Stomach (tissue), 9 donors: Measurements from ENCODE around the gene NOL12. TPM values are rescaled to one million over a fixed set of nuclear protein-coding genes. Genes with fewer than 3 reads are reported as not detected.

Source experiments
- DNase-seq, 2 donors: peaks; one replicate each; pipeline versions ENCODE4 v3.0.0 to v3.0.0-alpha.2; 2013 to 2019
- H3K27ac ChIP-seq, 5 donors: fragments of 200-600 bp in 4 of 5; sonication (generic) in 4 of 5; one replicate each; pipeline ENCODE4 v1.5.1; 2013 to 2019; ENCODE audit warnings: mild to moderate bottlenecking in 1 of 5, moderate library complexity in 1 of 5
- H3K27me3 ChIP-seq, 3 donors: fragments of 200-600 bp; sonication (generic); one replicate each; pipeline ENCODE4 v1.5.1; 2017 to 2019; ENCODE audit warnings: mixed run types in 1 of 3
- H3K36me3 ChIP-seq, 4 donors: fragments of 200-600 bp; sonication (generic); 1 replicate in 3 of 4; 2 replicates in 1 of 4; pipeline ENCODE4 v1.5.1; 2016 to 2019
- H3K4me1 ChIP-seq, 4 donors: fragments of 200-600 bp; sonication (generic); one replicate each; pipeline ENCODE4 v1.5.1; 2016 to 2019
- H3K4me3 ChIP-seq, 4 donors: fragments of 200-600 bp; sonication (generic) in 3 of 4; one replicate each; pipeline ENCODE4 v1.5.1; 2016 to 2019; ENCODE audit warnings: mild to moderate bottlenecking in 1 of 4
- H3K9me3 ChIP-seq, 4 donors: fragments of 200-600 bp; sonication (generic); one replicate each; pipeline ENCODE4 v1.5.1; 2016 to 2019
- CTCF ChIP-seq, 7 experiments: fragments of 450-650 bp in 4 of 7; fragments of 200-600 bp in 3 of 7; sonication (generic) in 3 of 7; IDR thresholded peaks; one replicate each; pipeline ENCODE4 v1.5.1; 2016 to 2019; ENCODE audit warnings: antibody characterized with exemption in 7 of 7, control low read depth in 2 of 7, mild to moderate bottlenecking in 1 of 7
- EP300 ChIP-seq: sonication (generic); formaldehyde crosslinking; IDR thresholded peaks from one replicate; pipeline ENCODE4 v1.6.1; 2017; ENCODE audit warnings: antibody characterized with exemption
- POLR2A ChIP-seq, 4 donors: fragments of 450-650 bp; IDR thresholded peaks; one replicate each; pipeline ENCODE4 v1.6.1; 2016; ENCODE audit warnings: antibody characterized with exemption in 4 of 4, control low read depth in 2 of 4, mild to moderate bottlenecking in 1 of 4, moderate library complexity in 1 of 4
- POLR2AphosphoS5 ChIP-seq, 3 donors: sonication (generic); formaldehyde crosslinking; IDR thresholded peaks; one replicate each; pipeline ENCODE4 v1.6.1; 2016; ENCODE audit warnings: antibody characterized with exemption in 3 of 3
- WGBS, 5 donors: extraction: QIAGEN DNeasy Blood & Tissue Kit in 3 of 5; methylation state at CpG; one replicate each; pipeline versions ENCODE4 v1.1.5 to v1.1.7; 2013 to 2018; 5-methylcytosine and 5-hydroxymethylcytosine counted together
- intact Hi-C: fragments of 100-400 bp; cut with DNase I; formaldehyde crosslinking; loops from one replicate; pipeline ENCODE4 v1.15.1; 2023; ENCODE audit warnings: low total_unique reads
- polyA plus RNA-seq, 3 donors: library from polyadenylated mRNA; stranded (reverse); fragments of 200-250 nt; gene quantifications; one replicate each; pipeline ENCODE4 v1.2.3, GENCODE V29; 2013
- total RNA-seq, 5 donors: library from RNA; depleted of rRNA; stranded (reverse); fragments of >200 nt; gene quantifications; one replicate each; pipeline versions ENCODE4 v1.1.0 to v1.2.3, GENCODE V29; 2014 to 2016
- donor health status: healthy with polysubstance abuse.
- donor health status: Bipolar disorder and iron deficiency.
- donor health status: healthy.

The NOL12 gene
- total and polyA plus RNA-seq, 8 donors: 9.3 to 64.6 (median 35.3) TPM

- no peak for TF ChIP-seq CTCF (IDR thresholded peaks at IDR 0.05)
- no peak for TF ChIP-seq EP300
- no peak for TF ChIP-seq POLR2AphosphoS5 (IDR thresholded peaks at IDR 0.05)
- no peak for TF ChIP-seq POLR2A (IDR thresholded peaks at IDR 0.05)
- peaks cover 32 to 63% (median 40%) of the 10 kb centered on the region in 4 donors for H3K4me1 ChIP-seq
- peak overlapping the region in 4 of 5 donors; percentile 59 to 88 (median 82) for H3K27ac ChIP-seq
- H3K4me3 ChIP-seq: peak overlapping the region; percentile 65 to 94 (median 69)
- H3K36me3 ChIP-seq: peaks cover 0 to 1% (median 0%) of the 10 kb centered on the region in 4 donors
- no peaks in the 10 kb centered on the region for H3K27me3 ChIP-seq
- H3K9me3 ChIP-seq: no peaks in the 10 kb centered on the region
- WGBS, 5 donors: 54 to 70% (median 60%) methylated on average over 11 to 14 of the region's 14 CpGs
- peak in 1 of 2 donors; percentile 3 for DNase-seq
- intact Hi-C loops: no loop called here
Measured at GRCh38 chr22:37659897-37660708, 26.0 kb upstream of the NOL12 start.

GRCh38 chr22:37660709-37661045 is 25.5 kb upstream of the NOL12 start:
- TF ChIP-seq POLR2A (IDR thresholded peaks at IDR 0.05) (no peak), CTCF (IDR thresholded peaks at IDR 0.05) (no peak), EP300 (no peak), POLR2AphosphoS5 (IDR thresholded peaks at IDR 0.05) (no peak)
- Histone ChIP-seq H3K36me3 (peaks cover 3 to 7% (median 5%) of the 10 kb centered on the region in 4 donors), H3K4me3 (peak overlapping the region in 1 of 4 donors; percentile 13), H3K27ac (peak overlapping the region; percentile 53 to 88 (median 76)), H3K27me3 (no peaks in the 10 kb centered on the region), H3K9me3 (no peaks in the 10 kb centered on the region), H3K4me1 (peaks cover 32 to 63% (median 40%) of the 10 kb centered on the region in 4 donors)
- intact Hi-C loops: no loop called here
- WGBS, 5 donors: 55 to 79% (median 71%) methylated on average over 2 of the region's 2 CpGs
- DNase-seq: no peak

GRCh38 chr22:37661160-37661924 is 24.8 kb upstream of the NOL12 start:
- 30 to 50% (median 38%) methylated on average over 12 of the region's 12 CpGs for WGBS, 5 donors
- Histone ChIP-seq H3K4me3 (peak overlapping the region in 1 of 4 donors; percentile 13), H3K4me1 (peaks cover 32 to 63% (median 40%) of the 10 kb centered on the region in 4 donors)

More at GRCh38 chr22:37661160-37661924, 24.8 kb upstream of the NOL12 start:
- no peaks in the 10 kb centered on the region for H3K27me3 ChIP-seq
- TF ChIP-seq EP300 (no peak), POLR2AphosphoS5 (IDR thresholded peaks at IDR 0.05) (peak in 1 of 3 donors; percentile 66), CTCF (IDR thresholded peaks at IDR 0.05) (peak in 2 of 7 experiments; percentile 21 to 27), POLR2A (IDR thresholded peaks at IDR 0.05) (no peak)
- H3K36me3 ChIP-seq: peaks cover 8 to 14% (median 12%) of the 10 kb centered on the region in 4 donors
- peak in 1 of 2 donors; percentile 87 for DNase-seq
- no peaks in the 10 kb centered on the region for H3K9me3 ChIP-seq
- intact Hi-C loops: no loop called here
- peak overlapping the region; percentile 53 to 88 (median 76) for H3K27ac ChIP-seq
